Body of pancreas (tissue), 4 donors: Measurements from ENCODE around the gene LYPD1. TPM values are rescaled to one million over a fixed set of nuclear protein-coding genes. Genes with fewer than 3 reads are reported as not detected.

Experiments
- ATAC-seq: fragments of 150-250 bp; one replicate; pipeline ENCODE4 v1.9.1; 2016
- DNase-seq, 4 donors: peaks; one replicate each; pipeline ENCODE4 v3.0.0-alpha.2; 2019
- H3K27ac ChIP-seq, 4 donors: fragments of 200-600 bp; sonication (generic); 1 replicate in 3 of 4; 2 replicates in 1 of 4; pipeline versions ENCODE4 v1.5.1 to v1.6.1; 2016 to 2019; ENCODE audit warnings: mild to moderate bottlenecking in 1 of 4, mixed read lengths in 1 of 4, moderate library complexity in 1 of 4
- H3K27me3 ChIP-seq, 2 donors: fragments of 200-600 bp; sonication (generic); one replicate each; pipeline ENCODE4 v1.6.0; 2016; ENCODE audit warnings: mild to moderate bottlenecking in 1 of 2
- H3K36me3 ChIP-seq, 2 donors: fragments of 200-600 bp; sonication (generic); replicated peaks in 1 of 2; 2 replicates each; pipeline ENCODE4 v1.5.1; 2016; ENCODE audit warnings: low read depth in 2 of 2; ENCODE audit not compliant: insufficient read depth in 1 of 2
- H3K4me1 ChIP-seq: fragments of 200-600 bp; sonication (generic); one replicate; pipeline ENCODE4 v1.6.0; 2016
- H3K4me3 ChIP-seq, 2 donors: fragments of 200-600 bp; sonication (generic); 1 replicate in 1 of 2; 2 replicates in 1 of 2; pipeline ENCODE4 v1.5.1; 2016 to 2019
- H3K9me3 ChIP-seq, 3 donors: fragments of 200-600 bp; sonication (generic); 1 replicate in 2 of 3; 2 replicates in 1 of 3; pipeline ENCODE4 v1.5.1; 2016
- POLR2A ChIP-seq, 3 donors: fragments of 450-650 bp; IDR thresholded peaks; one replicate each; pipeline ENCODE4 v1.6.1; 2016; ENCODE audit warnings: antibody characterized with exemption in 3 of 3, mild to moderate bottlenecking in 2 of 3
- WGBS, 2 donors: methylation state at CpG; one replicate each; pipeline ENCODE4 v1.1.5; 2017; 5-methylcytosine and 5-hydroxymethylcytosine counted together
- intact Hi-C: fragments of 100-400 bp; cut with DNase I; formaldehyde crosslinking; loops from one replicate; pipeline ENCODE4 v1.15.1; 2023
- total RNA-seq, 2 donors: library from RNA; depleted of rRNA; stranded (reverse); fragments of >200 nt; gene quantifications; one replicate each; pipeline ENCODE4 v1.1.0, GENCODE V29; 2016
- TF ChIP-seq, protein P1 (sequence below), 7 experiments: fragments of 450-650 bp in 4 of 7; fragments of 200-600 bp in 3 of 7; sonication (generic) in 3 of 7; IDR thresholded peaks; one replicate each; pipeline ENCODE4 v1.5.1; 2016 to 2019; ENCODE audit warnings: antibody characterized with exemption in 7 of 7

The LYPD1 gene
- total RNA-seq, 2 donors from 2014 or later, result 1.6 to 3.1 TPM

DNA sequence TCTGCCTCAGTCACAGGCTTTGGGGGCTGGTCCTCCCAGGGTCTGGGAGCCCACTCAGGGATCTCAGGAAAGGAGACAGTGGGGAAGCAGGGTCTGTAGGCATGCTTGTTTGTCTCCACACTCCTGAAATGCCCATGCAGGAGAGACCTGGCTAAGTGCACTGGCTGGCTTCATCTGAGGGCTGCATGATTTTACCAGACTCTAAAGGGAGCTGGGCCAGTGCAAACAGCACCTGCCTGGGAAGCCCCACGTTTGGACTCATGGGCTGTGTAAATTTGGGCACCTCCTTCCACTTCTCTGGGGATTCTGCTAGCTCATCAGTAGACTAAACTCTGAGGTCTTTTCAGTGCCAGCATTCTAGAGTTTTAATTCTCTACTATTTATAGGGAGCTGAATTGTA, 33.7 kb downstream of the LYPD1 start:
- intact Hi-C loops, result no loop called here
- WGBS, 2 donors, result 0 to 7% methylated on average over 1 of the region's 1 CpG
- Histone ChIP-seq H3K4me3 (no peak overlapping the region), H3K36me3 (no peaks in the 10 kb centered on the region), H3K27ac (no peak overlapping the region), H3K9me3 (no peaks in the 10 kb centered on the region), H3K27me3 (no peaks in the 10 kb centered on the region), H3K4me1 (peaks cover 23% of the 10 kb centered on the region)
- TF ChIP-seq, protein P1, sequence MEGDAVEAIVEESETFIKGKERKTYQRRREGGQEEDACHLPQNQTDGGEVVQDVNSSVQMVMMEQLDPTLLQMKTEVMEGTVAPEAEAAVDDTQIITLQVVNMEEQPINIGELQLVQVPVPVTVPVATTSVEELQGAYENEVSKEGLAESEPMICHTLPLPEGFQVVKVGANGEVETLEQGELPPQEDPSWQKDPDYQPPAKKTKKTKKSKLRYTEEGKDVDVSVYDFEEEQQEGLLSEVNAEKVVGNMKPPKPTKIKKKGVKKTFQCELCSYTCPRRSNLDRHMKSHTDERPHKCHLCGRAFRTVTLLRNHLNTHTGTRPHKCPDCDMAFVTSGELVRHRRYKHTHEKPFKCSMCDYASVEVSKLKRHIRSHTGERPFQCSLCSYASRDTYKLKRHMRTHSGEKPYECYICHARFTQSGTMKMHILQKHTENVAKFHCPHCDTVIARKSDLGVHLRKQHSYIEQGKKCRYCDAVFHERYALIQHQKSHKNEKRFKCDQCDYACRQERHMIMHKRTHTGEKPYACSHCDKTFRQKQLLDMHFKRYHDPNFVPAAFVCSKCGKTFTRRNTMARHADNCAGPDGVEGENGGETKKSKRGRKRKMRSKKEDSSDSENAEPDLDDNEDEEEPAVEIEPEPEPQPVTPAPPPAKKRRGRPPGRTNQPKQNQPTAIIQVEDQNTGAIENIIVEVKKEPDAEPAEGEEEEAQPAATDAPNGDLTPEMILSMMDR (IDR thresholded peaks at IDR 0.05), result no peak
- no peak for TF ChIP-seq POLR2A (IDR thresholded peaks at IDR 0.05)
- DNase-seq, result no peak
- ATAC-seq, result no peak

DNA sequence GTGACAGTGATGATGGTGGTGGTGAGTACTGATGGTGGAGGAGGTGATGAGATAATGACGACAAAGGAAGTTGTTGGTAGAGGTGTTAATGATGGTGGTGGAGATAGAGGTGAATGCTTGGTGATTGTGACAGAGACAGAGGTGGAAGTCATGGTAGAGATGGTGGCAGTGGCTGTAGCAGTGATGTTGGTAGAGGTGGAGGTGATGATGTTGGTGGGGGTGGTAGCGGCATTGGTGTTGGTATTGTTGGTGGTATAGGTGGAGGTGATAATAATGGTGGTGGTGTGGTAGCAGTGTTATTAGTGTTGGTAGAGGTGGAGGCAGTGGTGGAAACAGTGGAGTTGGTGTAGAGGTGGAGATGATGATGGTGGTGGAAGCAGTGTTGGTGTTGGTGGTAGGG, 36.4 kb downstream of the LYPD1 start:
- Histone ChIP-seq H3K27ac (no peak overlapping the region), H3K4me1 (peaks cover 27% of the 10 kb centered on the region), H3K4me3 (no peak overlapping the region), H3K36me3 (no peaks in the 10 kb centered on the region), H3K27me3 (no peaks in the 10 kb centered on the region), H3K9me3 (no peaks in the 10 kb centered on the region)
- intact Hi-C loops, result no loop called here
- DNase-seq (no peak), ATAC-seq (no peak)
- TF ChIP-seq, protein P1 (IDR thresholded peaks at IDR 0.05), result no peak
- no peak for TF ChIP-seq POLR2A (IDR thresholded peaks at IDR 0.05)
- WGBS, 2 donors, result 91 to 96% methylated on average over 2 of the region's 2 CpGs

DNA sequence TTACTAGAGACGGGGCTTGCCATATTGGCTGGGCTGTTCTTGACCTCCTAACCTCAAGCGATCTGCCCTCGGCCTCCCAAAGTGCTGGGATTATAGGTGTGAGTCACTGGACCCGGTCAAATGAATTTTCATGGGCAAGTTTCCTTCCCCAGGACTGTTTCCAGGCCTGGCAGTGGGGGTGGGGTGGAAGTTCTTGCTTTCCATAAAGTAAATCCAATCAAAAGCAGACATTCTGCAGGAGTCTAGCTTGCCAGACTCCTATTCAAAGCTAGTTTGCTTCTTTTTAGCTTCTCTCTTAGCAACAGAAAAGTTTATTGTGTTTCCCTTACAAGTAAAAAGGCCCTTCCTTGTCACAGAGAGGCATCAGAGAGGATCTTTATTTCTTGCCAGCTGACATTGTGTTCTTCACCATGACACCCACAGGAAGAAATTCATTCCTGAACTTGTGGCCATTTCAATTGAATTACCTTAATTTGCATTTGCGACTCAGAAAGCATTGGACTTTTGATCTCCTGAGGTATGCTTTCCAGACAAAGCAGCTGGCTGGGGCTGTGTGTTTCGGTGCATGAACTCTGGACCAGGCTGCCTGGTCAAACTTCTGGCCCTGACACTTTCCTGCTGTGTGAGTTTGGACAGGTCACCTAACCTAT, 37.9 kb downstream of the LYPD1 start:
- Histone ChIP-seq H3K9me3 (no peaks in the 10 kb centered on the region), H3K4me1 (peaks cover 37% of the 10 kb centered on the region), H3K36me3 (no peaks in the 10 kb centered on the region), H3K4me3 (no peak overlapping the region), H3K27me3 (no peaks in the 10 kb centered on the region), H3K27ac (peak overlapping the region in 2 of 4 donors; percentile 15 to 37)
- no peak for TF ChIP-seq POLR2A (IDR thresholded peaks at IDR 0.05)
- TF ChIP-seq, protein P1 (IDR thresholded peaks at IDR 0.05), result no peak
- intact Hi-C loops, result no loop called here
- ATAC-seq (peak; percentile 41), DNase-seq (peak in 1 of 4 donors; percentile 26)
- WGBS, 2 donors, result 41 to 50% methylated on average over 6 of the region's 6 CpGs

DNA sequence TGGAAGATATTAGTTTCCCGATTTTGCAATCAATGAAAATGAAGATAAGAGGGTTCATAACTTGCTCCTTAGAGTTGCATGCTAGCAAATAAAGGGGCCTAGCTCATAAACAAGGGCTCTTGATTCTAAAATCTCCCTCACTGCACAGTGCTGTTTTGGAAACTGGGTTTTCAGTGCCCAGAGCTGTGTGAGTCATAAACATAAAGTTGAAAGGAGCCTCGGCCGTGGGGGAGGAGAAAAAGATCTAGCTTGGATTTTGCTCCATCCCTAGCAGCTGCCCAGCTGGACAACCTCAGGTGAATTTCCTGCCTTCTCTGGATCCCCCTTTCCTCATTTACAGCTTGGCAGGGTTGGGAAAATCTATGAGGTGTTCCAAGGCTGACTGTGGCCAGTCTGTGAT, 42.5 kb downstream of the LYPD1 start:
- DNase-seq, result no peak
- H3K9me3 ChIP-seq, result no peaks in the 10 kb centered on the region
- no peak overlapping the region for H3K27ac ChIP-seq
- intact Hi-C loops, result no loop called here
- no peak for TF ChIP-seq POLR2A (IDR thresholded peaks at IDR 0.05)
- TF ChIP-seq, protein P1 (IDR thresholded peaks at IDR 0.05), result no peak
- WGBS, 2 donors, result 53 to 56% methylated on average over 3 of the region's 3 CpGs
- H3K27me3 ChIP-seq, result no peaks in the 10 kb centered on the region
- no peaks in the 10 kb centered on the region for H3K36me3 ChIP-seq
- no peak overlapping the region for H3K4me3 ChIP-seq
- peaks cover 42% of the 10 kb centered on the region for H3K4me1 ChIP-seq
- no peak for ATAC-seq
